HEK293 (cell line): Measurements from ENCODE around the gene GPATCH3.
A peak's percentile ranks its signal among the peaks of the same experiment; 100 is the strongest.

Experiments used
- HOXA7 ChIP-seq: sonication (generic); formaldehyde crosslinking; IDR thresholded peaks from 2 replicates; pipeline ENCODE4 v1.8.1; 2022; ENCODE audit warnings: missing genetic modification reagents, borderline replicate concordance
- KLF9 ChIP-seq: fragments of 450-650 bp; formaldehyde crosslinking; IDR thresholded peaks from 2 replicates; pipeline ENCODE4 v1.5.1; 2016; ENCODE audit warnings: missing biosample characterization, missing genetic modification characterization, low read depth
- SP7 ChIP-seq: fragments of 450-650 bp; formaldehyde crosslinking; IDR thresholded peaks from 2 replicates; pipeline ENCODE4 v1.5.1; 2016; ENCODE audit warnings: missing biosample characterization, missing genetic modification characterization
- YY1 ChIP-seq: fragments of 450-650 bp; formaldehyde crosslinking; IDR thresholded peaks from 2 replicates; pipeline ENCODE4 v1.5.1; 2018; ENCODE audit warnings: missing biosample characterization, missing genetic modification characterization
- ZEB2 ChIP-seq: fragments of 450-650 bp; formaldehyde crosslinking; IDR thresholded peaks from 2 replicates; pipeline ENCODE4 v1.5.1; 2016; ENCODE audit warnings: missing biosample characterization, missing genetic modification characterization
- ZNF146 ChIP-seq: fragments of 450-650 bp; formaldehyde crosslinking; IDR thresholded peaks from 2 replicates; pipeline ENCODE4 v1.5.1; 2016; ENCODE audit warnings: missing biosample characterization, missing genetic modification characterization
- ZNF174 ChIP-seq: fragments of 450-650 bp; formaldehyde crosslinking; IDR thresholded peaks from 2 replicates; pipeline ENCODE4 v1.5.0; 2017; ENCODE audit warnings: missing biosample characterization, mild to moderate bottlenecking, missing genetic modification characterization
- ZNF2 ChIP-seq: fragments of 450-650 bp; formaldehyde crosslinking; IDR thresholded peaks from 2 replicates; pipeline ENCODE4 v1.5.1; 2016; ENCODE audit warnings: missing biosample characterization, missing genetic modification characterization
- ZNF248 ChIP-seq: fragments of 450-650 bp; formaldehyde crosslinking; IDR thresholded peaks from 2 replicates; pipeline ENCODE4 v1.5.1; 2017; ENCODE audit warnings: missing biosample characterization, missing genetic modification characterization
- ZNF266 ChIP-seq: fragments of 450-650 bp; formaldehyde crosslinking; IDR thresholded peaks from 2 replicates; pipeline ENCODE4 v1.5.1; 2016; ENCODE audit warnings: missing biosample characterization, missing genetic modification characterization, low read depth
- ZNF423 ChIP-seq: fragments of 450-650 bp; formaldehyde crosslinking; IDR thresholded peaks from 2 replicates; pipeline ENCODE4 v1.5.1; 2016; ENCODE audit warnings: missing biosample characterization, missing genetic modification characterization
- ZNF426 ChIP-seq: fragments of 450-650 bp; formaldehyde crosslinking; IDR thresholded peaks from 2 replicates; pipeline ENCODE4 v1.5.1; 2017; ENCODE audit warnings: missing biosample characterization, missing genetic modification characterization, mild to moderate bottlenecking, inconsistent platforms, moderate library complexity
- ZNF558 ChIP-seq: fragments of 450-650 bp; formaldehyde crosslinking; IDR thresholded peaks from 2 replicates; pipeline ENCODE4 v1.5.1; 2016; ENCODE audit warnings: missing biosample characterization, missing genetic modification characterization
- ZNF623 ChIP-seq: fragments of 450-650 bp; formaldehyde crosslinking; IDR thresholded peaks from 2 replicates; pipeline ENCODE4 v1.5.1; 2016; ENCODE audit warnings: missing biosample characterization, missing genetic modification characterization
- ZNF629 ChIP-seq: fragments of 450-650 bp; formaldehyde crosslinking; IDR thresholded peaks from 2 replicates; pipeline ENCODE4 v1.5.1; 2017; ENCODE audit warnings: missing biosample characterization, missing genetic modification characterization
- ZNF664 ChIP-seq: fragments of 450-650 bp; formaldehyde crosslinking; IDR thresholded peaks from 2 replicates; pipeline ENCODE4 v1.5.1; 2016; ENCODE audit warnings: missing biosample characterization, missing genetic modification characterization
- ZNF677 ChIP-seq: fragments of 450-650 bp; IDR thresholded peaks from 2 replicates; pipeline ENCODE4 v1.5.0; 2018; ENCODE audit warnings: missing biosample characterization, mild to moderate bottlenecking, missing genetic modification characterization, moderate library complexity
- ZNF747 ChIP-seq: fragments of 450-650 bp; formaldehyde crosslinking; IDR thresholded peaks from 2 replicates; pipeline ENCODE4 v1.5.1; 2016; ENCODE audit warnings: missing biosample characterization, missing genetic modification characterization
- TF ChIP-seq, protein P1 (sequence below): fragments of 450-650 bp; formaldehyde crosslinking; IDR thresholded peaks from 2 replicates; pipeline ENCODE4 v1.5.1; 2016; ENCODE audit warnings: missing biosample characterization, missing genetic modification characterization
- TF ChIP-seq, protein P2 (sequence below): fragments of 450-650 bp; formaldehyde crosslinking; IDR thresholded peaks from 2 replicates; pipeline ENCODE4 v1.5.1; 2017; ENCODE audit warnings: missing biosample characterization, missing genetic modification characterization
- TF ChIP-seq, protein P3 (sequence below): fragments of 450-650 bp; formaldehyde crosslinking; IDR thresholded peaks from 2 replicates; pipeline ENCODE4 v1.5.1; 2016; ENCODE audit warnings: missing biosample characterization, missing genetic modification characterization
- TF ChIP-seq, protein P4 (sequence below): fragments of 450-650 bp; formaldehyde crosslinking; IDR thresholded peaks from 2 replicates; pipeline ENCODE4 v1.5.1; 2016; ENCODE audit warnings: missing biosample characterization, missing genetic modification characterization
- TF ChIP-seq, protein P5 (sequence below): fragments of 450-650 bp; formaldehyde crosslinking; IDR thresholded peaks from 2 replicates; pipeline ENCODE4 v1.5.1; 2016; ENCODE audit warnings: missing biosample characterization, missing genetic modification characterization

The GPATCH3 gene

DNA sequence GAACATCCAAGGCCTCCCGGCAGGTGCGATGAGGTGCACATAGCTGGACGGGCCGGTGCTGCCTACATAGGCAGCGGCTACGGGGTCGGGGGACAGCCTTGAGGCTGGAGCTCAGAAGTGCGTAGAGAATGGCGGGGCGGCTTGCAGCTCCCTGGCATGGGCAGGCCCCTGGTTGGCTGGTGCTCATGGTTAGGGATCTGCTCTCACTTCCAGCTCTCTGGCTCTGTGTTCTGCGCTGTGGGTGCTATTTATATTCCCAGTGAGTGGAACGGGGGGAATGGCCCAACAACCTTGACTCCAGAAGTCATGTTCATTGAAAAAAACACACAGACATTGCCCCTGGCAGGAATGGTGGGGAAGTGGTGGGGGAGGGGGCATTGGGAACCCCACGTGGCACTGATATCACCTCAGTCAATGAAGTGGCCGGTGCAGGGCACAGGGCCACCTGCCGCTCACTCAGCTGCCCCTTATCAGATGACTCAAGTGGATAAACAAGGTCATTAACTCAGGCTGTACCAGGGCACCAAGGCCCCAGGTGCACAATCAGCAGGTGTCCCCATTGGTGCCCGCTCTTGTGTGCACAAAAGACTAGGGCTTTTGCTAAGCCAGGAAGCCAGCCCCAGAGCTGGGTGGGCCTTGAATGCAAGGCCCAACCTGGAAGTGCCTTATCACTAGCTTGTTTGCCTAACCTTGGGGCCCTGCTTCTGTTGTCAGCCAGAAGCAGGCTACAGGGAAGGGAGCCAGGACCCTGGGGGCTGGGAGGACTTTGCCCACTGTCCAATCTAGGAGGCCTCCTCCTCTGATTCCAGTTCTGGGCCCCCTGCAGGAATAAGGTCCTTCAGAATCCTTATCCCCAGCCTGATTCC lies 13.7 kb upstream of the GPATCH3 start, which contains the start of gene NR0B2 (continued):
- TF ChIP-seq, protein P1, sequence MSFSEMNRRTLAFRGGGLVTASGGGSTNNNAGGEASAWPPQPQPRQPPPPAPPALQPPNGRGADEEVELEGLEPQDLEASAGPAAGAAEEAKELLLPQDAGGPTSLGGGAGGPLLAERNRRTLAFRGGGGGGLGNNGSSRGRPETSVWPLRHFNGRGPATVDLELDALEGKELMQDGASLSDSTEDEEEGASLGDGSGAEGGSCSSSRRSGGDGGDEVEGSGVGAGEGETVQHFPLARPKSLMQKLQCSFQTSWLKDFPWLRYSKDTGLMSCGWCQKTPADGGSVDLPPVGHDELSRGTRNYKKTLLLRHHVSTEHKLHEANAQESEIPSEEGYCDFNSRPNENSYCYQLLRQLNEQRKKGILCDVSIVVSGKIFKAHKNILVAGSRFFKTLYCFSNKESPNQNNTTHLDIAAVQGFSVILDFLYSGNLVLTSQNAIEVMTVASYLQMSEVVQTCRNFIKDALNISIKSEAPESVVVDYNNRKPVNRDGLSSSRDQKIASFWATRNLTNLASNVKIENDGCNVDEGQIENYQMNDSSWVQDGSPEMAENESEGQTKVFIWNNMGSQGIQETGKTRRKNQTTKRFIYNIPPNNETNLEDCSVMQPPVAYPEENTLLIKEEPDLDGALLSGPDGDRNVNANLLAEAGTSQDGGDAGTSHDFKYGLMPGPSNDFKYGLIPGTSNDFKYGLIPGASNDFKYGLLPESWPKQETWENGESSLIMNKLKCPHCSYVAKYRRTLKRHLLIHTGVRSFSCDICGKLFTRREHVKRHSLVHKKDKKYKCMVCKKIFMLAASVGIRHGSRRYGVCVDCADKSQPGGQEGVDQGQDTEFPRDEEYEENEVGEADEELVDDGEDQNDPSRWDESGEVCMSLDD: no peak
- TF ChIP-seq HOXA7 (no peak), KLF9 (tag by site-specific recombination) (no peak), ZNF2 (no peak), ZEB2 (tag by site-specific recombination) (no peak), ZNF664 (tag by site-specific recombination) (no peak), ZNF423 (0 out of 2 replicates have a peak, but pooled peaks have one; percentile 7), ZNF677 (tag by site-specific recombination) (no peak), ZNF146 (no peak), SP7 (no peak), ZNF629 (tag by site-specific recombination) (no peak), ZNF747 (tag by site-specific recombination) (no peak), YY1 (tag by site-specific recombination) (no peak), ZNF558 (no peak), ZNF266 (tag by site-specific recombination) (no peak), ZNF174 (tag by site-specific recombination) (no peak), ZNF623 (tag by site-specific recombination) (no peak), ZNF426 (tag by site-specific recombination) (no peak), ZNF248 (tag by site-specific recombination) (no peak)
- TF ChIP-seq, protein P2, sequence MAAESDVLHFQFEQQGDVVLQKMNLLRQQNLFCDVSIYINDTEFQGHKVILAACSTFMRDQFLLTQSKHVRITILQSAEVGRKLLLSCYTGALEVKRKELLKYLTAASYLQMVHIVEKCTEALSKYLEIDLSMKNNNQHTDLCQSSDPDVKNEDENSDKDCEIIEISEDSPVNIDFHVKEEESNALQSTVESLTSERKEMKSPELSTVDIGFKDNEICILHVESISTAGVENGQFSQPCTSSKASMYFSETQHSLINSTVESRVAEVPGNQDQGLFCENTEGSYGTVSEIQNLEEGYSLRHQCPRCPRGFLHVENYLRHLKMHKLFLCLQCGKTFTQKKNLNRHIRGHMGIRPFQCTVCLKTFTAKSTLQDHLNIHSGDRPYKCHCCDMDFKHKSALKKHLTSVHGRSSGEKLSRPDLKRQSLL (tag by site-specific recombination): no peak
- TF ChIP-seq, protein P3, sequence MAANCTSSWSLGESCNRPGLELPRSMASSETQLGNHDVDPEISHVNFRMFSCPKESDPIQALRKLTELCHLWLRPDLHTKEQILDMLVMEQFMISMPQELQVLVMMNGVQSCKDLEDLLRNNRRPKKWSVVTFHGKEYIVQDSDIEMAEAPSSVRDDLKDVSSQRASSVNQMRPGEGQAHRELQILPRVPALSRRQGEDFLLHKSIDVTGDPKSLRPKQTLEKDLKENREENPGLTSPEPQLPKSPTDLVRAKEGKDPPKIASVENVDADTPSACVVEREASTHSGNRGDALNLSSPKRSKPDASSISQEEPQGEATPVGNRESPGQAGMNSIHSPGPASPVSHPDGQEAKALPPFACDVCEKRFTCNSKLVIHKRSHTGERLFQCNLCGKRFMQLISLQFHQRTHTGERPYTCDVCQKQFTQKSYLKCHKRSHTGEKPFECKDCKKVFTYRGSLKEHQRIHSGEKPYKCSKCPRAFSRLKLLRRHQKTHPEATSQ (tag by site-specific recombination): no peak
- TF ChIP-seq, protein P4, sequence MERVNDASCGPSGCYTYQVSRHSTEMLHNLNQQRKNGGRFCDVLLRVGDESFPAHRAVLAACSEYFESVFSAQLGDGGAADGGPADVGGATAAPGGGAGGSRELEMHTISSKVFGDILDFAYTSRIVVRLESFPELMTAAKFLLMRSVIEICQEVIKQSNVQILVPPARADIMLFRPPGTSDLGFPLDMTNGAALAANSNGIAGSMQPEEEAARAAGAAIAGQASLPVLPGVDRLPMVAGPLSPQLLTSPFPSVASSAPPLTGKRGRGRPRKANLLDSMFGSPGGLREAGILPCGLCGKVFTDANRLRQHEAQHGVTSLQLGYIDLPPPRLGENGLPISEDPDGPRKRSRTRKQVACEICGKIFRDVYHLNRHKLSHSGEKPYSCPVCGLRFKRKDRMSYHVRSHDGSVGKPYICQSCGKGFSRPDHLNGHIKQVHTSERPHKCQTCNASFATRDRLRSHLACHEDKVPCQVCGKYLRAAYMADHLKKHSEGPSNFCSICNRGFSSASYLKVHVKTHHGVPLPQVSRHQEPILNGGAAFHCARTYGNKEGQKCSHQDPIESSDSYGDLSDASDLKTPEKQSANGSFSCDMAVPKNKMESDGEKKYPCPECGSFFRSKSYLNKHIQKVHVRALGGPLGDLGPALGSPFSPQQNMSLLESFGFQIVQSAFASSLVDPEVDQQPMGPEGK (tag by site-specific recombination): no peak
- TF ChIP-seq, protein P5, sequence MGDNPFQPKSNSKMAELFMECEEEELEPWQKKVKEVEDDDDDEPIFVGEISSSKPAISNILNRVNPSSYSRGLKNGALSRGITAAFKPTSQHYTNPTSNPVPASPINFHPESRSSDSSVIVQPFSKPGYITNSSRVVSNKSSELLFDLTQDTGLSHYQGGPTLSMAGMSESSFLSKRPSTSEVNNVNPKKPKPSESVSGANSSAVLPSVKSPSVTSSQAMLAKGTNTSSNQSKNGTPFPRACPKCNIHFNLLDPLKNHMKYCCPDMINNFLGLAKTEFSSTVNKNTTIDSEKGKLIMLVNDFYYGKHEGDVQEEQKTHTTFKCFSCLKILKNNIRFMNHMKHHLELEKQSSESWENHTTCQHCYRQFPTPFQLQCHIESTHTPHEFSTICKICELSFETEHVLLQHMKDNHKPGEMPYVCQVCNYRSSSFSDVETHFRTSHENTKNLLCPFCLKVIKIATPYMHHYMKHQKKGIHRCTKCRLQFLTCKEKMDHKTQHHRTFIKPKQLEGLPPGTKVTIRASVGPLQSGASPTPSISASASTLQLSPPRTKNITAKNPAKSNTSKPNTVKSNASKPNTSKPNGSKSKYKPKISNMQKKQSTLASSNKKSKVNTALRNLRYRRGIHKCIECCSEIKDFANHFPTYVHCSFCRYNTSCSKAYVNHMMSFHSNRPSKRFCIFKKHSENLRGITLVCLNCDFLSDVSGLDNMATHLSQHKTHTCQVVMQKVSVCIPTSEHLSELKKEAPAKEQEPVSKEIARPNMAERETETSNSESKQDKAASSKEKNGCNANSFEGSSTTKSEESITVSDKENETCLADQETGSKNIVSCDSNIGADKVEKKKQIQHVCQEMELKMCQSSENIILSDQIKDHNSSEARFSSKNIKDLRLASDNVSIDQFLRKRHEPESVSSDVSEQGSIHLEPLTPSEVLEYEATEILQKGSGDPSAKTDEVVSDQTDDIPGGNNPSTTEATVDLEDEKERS (tag by site-specific recombination): no peak
